Cardiac muscle cell (in vitro differentiated cells and primary cell): ENCODE data around the gene SHQ1. TPM values are rescaled to one million over a fixed set of nuclear protein-coding genes. Genes with fewer than 3 reads are reported as not detected.

ENCODE experiments used
- DNase-seq, 2 donors: peaks; one replicate each; pipeline versions ENCODE4 v3.0.0 to v3.0.0-alpha.2; 2010 to 2017; ENCODE audit warnings: low read depth in 1 of 2, low spot score in 1 of 2
- H3K27ac ChIP-seq: fragments of 200-600 bp; sonication (generic); 2 replicates; pipeline ENCODE4 v1.5.1; 2016
- H3K27me3 ChIP-seq: fragments of 200-600 bp; sonication (generic); 2 replicates; pipeline ENCODE4 v1.6.0; 2016; ENCODE audit warnings: control low read depth
- H3K36me3 ChIP-seq: fragments of 200-600 bp; sonication (generic); 2 replicates; pipeline ENCODE4 v1.5.1; 2016; ENCODE audit warnings: control low read depth
- H3K4me1 ChIP-seq: fragments of 200-600 bp; sonication (generic); 2 replicates; pipeline ENCODE4 v1.8.1; 2017; ENCODE audit warnings: low read depth, mild to moderate bottlenecking, mixed run types
- H3K4me3 ChIP-seq: fragments of 200-600 bp; sonication (generic); 2 replicates; pipeline ENCODE4 v1.5.1; 2016; ENCODE audit warnings: mild to moderate bottlenecking
- H3K9me3 ChIP-seq: fragments of 200-600 bp; sonication (generic); 2 replicates; pipeline ENCODE4 v1.5.1; 2017; ENCODE audit warnings: low read depth, mild to moderate bottlenecking, control low read depth
- polyA plus RNA-seq: library from polyadenylated mRNA; unstranded; fragments of >200 nt; fragmentation: Nextera tagmentation; extraction: Ambion mirVana; gene quantifications from 2 replicates; pipeline ENCODE4 v1.2.1, GENCODE V29; 2016
- total RNA-seq: library from RNA; depleted of rRNA; stranded (reverse); fragments of >200 nt; gene quantifications from 2 replicates; pipeline ENCODE4 v1.2.3, GENCODE V29; 2016
- TF ChIP-seq, protein P1 (sequence below): IDR thresholded peaks from 2 replicates; pipeline ENCODE4 v1.5.1; 2012; ENCODE audit warnings: low read depth, mild to moderate bottlenecking, low read length

SHQ1 gene
- total and polyA plus RNA-seq, 2 experiments from 2014 or later, result 15.2 to 20.1 TPM

DNA sequence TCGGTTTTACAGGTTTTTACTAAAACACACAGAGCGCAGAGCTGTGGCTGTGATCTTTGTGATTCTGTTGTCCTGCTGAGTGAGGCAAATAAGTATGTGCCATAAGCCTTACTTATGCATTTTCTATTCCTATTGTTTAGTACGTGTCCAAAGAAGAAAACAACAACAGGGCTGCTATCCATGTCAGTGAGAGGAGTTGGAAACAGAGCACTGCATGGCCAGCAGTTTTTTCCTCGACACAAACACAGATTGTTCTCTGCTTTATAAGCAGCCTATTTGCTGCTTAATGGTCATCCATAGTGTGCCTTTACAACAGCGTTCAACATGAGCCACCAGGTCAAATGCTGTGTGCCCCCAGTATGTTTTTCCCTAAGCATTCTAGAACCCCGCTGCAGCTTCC lies 79.8 kb downstream of the SHQ1 start:
- no peak for DNase-seq
- no peaks in the 10 kb centered on the region for H3K27me3 ChIP-seq
- TF ChIP-seq, protein P1, sequence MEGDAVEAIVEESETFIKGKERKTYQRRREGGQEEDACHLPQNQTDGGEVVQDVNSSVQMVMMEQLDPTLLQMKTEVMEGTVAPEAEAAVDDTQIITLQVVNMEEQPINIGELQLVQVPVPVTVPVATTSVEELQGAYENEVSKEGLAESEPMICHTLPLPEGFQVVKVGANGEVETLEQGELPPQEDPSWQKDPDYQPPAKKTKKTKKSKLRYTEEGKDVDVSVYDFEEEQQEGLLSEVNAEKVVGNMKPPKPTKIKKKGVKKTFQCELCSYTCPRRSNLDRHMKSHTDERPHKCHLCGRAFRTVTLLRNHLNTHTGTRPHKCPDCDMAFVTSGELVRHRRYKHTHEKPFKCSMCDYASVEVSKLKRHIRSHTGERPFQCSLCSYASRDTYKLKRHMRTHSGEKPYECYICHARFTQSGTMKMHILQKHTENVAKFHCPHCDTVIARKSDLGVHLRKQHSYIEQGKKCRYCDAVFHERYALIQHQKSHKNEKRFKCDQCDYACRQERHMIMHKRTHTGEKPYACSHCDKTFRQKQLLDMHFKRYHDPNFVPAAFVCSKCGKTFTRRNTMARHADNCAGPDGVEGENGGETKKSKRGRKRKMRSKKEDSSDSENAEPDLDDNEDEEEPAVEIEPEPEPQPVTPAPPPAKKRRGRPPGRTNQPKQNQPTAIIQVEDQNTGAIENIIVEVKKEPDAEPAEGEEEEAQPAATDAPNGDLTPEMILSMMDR, result no peak
- H3K4me1 ChIP-seq, result peaks cover 27% of the 10 kb centered on the region
- H3K4me3 ChIP-seq, result no peak overlapping the region
- peak overlapping the region; percentile 76 for H3K27ac ChIP-seq
- no peaks in the 10 kb centered on the region for H3K36me3 ChIP-seq
- H3K9me3 ChIP-seq, result no peaks in the 10 kb centered on the region

DNA sequence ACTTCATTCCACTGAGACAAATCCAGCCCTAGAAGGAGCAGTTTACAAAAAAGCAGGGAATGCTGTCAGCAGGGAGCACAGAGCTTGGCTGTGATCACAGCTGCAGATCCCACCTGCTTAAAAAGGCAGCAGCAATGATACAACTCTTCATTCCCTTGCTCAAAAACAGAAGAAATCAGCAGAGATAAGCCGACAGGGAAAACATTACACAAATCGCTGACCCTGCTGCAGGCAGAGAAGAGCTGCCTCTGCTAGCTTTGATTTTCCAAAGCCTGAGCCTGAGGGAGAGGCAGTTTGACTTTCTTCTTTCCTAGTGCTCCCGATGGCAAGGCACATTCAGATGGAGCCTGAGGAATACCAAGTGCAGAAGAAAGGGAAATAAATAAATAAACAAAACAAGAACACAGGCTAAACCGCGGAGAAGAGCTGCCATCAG lies 80.2 kb downstream of the SHQ1 start:
- peaks cover 27% of the 10 kb centered on the region for H3K4me1 ChIP-seq
- H3K36me3 ChIP-seq, result no peaks in the 10 kb centered on the region
- TF ChIP-seq, protein P1, result no peak
- H3K27me3 ChIP-seq, result no peaks in the 10 kb centered on the region
- H3K4me3 ChIP-seq, result no peak overlapping the region
- H3K9me3 ChIP-seq, result no peaks in the 10 kb centered on the region
- peak overlapping the region; percentile 76 for H3K27ac ChIP-seq
- peak in 1 of 2 donors; percentile 21 for DNase-seq

DNA sequence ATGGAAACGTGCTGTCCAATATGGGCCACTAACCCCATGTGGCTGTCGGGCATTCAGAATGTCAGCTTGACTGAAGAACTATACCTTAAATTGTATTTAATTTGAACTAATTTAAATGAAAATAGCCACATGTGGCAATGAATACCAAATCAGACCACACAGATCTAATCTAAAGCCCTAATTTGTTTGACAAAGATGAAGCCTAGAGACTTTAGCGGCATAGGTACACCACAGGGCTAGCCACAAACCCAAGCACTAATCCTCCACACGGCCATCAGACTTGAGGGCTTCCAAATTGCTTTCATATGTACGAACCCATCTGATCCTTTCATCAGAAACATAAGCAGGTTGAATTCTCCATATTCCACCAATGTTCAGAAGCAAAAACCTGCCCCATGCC lies 81.4 kb downstream of the SHQ1 start:
- H3K9me3 ChIP-seq, result no peaks in the 10 kb centered on the region
- no peak overlapping the region for H3K27ac ChIP-seq
- H3K36me3 ChIP-seq, result no peaks in the 10 kb centered on the region
- TF ChIP-seq, protein P1, result no peak
- no peak for DNase-seq
- peaks cover 27% of the 10 kb centered on the region for H3K4me1 ChIP-seq
- no peaks in the 10 kb centered on the region for H3K27me3 ChIP-seq
- H3K4me3 ChIP-seq, result no peak overlapping the region

DNA sequence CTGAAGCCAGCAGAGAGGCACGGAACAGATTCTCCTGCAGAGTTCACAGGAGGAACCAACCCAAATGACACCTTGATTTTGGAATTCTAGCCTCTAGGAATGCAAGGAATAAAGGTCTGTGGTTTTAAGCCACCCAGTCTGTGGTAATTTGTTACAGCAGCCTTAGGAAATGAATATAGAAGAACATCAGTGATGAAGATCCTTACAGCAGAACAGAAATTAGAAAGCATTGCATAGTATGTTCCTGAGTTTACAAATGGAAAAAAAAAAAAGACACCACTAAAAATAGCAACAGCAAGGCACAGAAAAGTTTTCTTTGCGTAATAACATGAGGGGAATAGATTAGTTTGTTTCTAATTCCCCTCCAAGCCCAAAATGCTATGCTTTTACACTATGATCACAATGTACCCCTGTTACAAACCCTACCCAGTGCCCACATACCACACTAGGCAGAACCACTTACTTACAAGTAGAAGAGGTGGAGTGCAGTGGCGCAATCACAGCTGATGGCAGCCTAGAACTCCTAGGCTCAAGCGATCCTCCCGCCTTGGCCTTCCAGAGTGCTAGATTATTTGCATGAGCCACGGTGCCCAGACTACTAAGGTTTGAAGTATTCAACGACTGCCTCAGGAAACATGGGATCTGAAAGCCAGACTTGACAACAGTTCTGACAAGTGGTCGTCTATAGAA lies 84.3 kb downstream of the SHQ1 start:
- Histone ChIP-seq H3K9me3 (no peaks in the 10 kb centered on the region), H3K4me1 (peaks cover 25% of the 10 kb centered on the region), H3K4me3 (no peak overlapping the region), H3K27me3 (no peaks in the 10 kb centered on the region), H3K36me3 (no peaks in the 10 kb centered on the region), H3K27ac (no peak overlapping the region)
- DNase-seq, result peak in 1 of 2 donors; percentile 12
- TF ChIP-seq, protein P1, result no peak

DNA sequence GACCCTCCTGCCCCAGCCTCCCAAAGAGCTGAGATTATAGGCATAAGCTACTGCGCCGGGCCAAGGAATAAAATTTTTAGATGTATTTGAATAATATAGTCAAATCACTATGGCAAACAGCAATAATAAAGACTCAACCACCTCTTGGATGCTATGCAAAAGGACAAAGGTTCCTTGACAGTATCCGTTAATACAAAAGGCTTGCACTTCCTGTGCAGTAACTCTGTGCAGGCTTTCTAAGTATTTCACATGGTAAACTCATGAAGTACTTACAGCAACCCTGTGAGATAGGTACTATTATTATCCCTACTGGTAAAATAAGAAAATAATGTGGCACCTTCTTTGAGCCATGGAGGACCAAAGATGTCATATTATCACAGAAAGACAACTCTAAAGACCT lies 86.8 kb downstream of the SHQ1 start:
- Histone ChIP-seq H3K27ac (no peak overlapping the region), H3K9me3 (no peaks in the 10 kb centered on the region), H3K27me3 (no peaks in the 10 kb centered on the region), H3K4me1 (peaks cover 16% of the 10 kb centered on the region), H3K4me3 (no peak overlapping the region), H3K36me3 (no peaks in the 10 kb centered on the region)
- DNase-seq, result no peak
- TF ChIP-seq, protein P1, result no peak
